Body of pancreas (tissue), 4 donors: ENCODE results near the gene PACS1.

Experiments
- POLR2A ChIP-seq, 3 donors: fragments of 450-650 bp; IDR thresholded peaks; one replicate each; pipeline ENCODE4 v1.6.1; 2016; ENCODE audit warnings: antibody characterized with exemption in 3 of 3, mild to moderate bottlenecking in 2 of 3
- TF ChIP-seq, protein P1 (sequence below), 7 experiments: fragments of 450-650 bp in 4 of 7; fragments of 200-600 bp in 3 of 7; sonication (generic) in 3 of 7; IDR thresholded peaks; one replicate each; pipeline ENCODE4 v1.5.1; 2016 to 2019; ENCODE audit warnings: antibody characterized with exemption in 7 of 7

DNA sequence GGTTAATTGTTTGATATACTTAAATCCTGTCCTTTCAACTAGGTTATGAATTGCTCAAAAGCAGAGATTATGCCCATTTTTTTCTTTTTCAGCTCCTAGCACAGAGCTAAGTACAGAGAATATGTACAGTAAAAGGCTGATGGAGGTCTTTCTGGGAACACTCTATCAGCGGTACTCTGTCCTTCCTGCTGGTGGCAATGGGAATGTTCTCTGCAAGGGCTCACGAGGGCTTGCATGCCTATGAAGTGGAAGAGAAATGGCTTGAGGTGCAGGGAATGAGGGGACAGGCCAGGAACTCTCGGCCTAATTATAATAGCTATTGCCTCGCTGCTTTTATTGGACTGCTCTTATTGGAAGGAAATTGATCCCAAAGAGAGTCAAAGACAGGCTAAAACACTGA is 114.7 kb downstream of the PACS1 start:
- TF ChIP-seq, protein P1, sequence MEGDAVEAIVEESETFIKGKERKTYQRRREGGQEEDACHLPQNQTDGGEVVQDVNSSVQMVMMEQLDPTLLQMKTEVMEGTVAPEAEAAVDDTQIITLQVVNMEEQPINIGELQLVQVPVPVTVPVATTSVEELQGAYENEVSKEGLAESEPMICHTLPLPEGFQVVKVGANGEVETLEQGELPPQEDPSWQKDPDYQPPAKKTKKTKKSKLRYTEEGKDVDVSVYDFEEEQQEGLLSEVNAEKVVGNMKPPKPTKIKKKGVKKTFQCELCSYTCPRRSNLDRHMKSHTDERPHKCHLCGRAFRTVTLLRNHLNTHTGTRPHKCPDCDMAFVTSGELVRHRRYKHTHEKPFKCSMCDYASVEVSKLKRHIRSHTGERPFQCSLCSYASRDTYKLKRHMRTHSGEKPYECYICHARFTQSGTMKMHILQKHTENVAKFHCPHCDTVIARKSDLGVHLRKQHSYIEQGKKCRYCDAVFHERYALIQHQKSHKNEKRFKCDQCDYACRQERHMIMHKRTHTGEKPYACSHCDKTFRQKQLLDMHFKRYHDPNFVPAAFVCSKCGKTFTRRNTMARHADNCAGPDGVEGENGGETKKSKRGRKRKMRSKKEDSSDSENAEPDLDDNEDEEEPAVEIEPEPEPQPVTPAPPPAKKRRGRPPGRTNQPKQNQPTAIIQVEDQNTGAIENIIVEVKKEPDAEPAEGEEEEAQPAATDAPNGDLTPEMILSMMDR (IDR thresholded peaks at IDR 0.05), result no peak
- no peak for TF ChIP-seq POLR2A (IDR thresholded peaks at IDR 0.05)
